Measurements from ENCODE around the gene KIFC1. TPM values are rescaled to one million over a fixed set of nuclear protein-coding genes. Genes with fewer than 3 reads are reported as not detected.

Gene KIFC1
- polyA plus RNA-seq, 3 donors from 2014 or later, result 2.2 to 3.7 TPM; not detected in 1

- peak overlapping the region in 2 of 5 donors; percentile 44 to 47 for H3K4me3 Mint-ChIP-seq
- H3K9me3 Mint-ChIP-seq, result peaks cover 0 to 2% (median 0%) of the 10 kb centered on the region in 6 donors
- peaks cover 4 to 8% (median 7%) of the 10 kb centered on the region in 3 donors for H3K27me3 Mint-ChIP-seq (ENCODE audit: low read depth in 3 of 3)
- peaks cover 0 to 9% (median 3%) of the 10 kb centered on the region in 3 donors for H3K36me3 Mint-ChIP-seq
- no peak for DNase-seq
- peak overlapping the region in 1 of 6 donors; percentile 42 for H3K27ac Mint-ChIP-seq
- H3K4me1 Mint-ChIP-seq, result peaks cover 26 to 36% of the 10 kb centered on the region in 2 donors
Measured at GRCh38 chr6:33456156-33456555, 64.5 kb downstream of the KIFC1 start.

- H3K4me3 Mint-ChIP-seq, result no peak overlapping the region
- peaks cover 0 to 9% (median 6%) of the 10 kb centered on the region in 3 donors for H3K36me3 Mint-ChIP-seq
- H3K4me1 Mint-ChIP-seq, result peaks cover 19 to 28% of the 10 kb centered on the region in 2 donors
- H3K27ac Mint-ChIP-seq, result no peak overlapping the region
- DNase-seq, result no peak
- peaks cover 4 to 10% (median 7%) of the 10 kb centered on the region in 3 donors for H3K27me3 Mint-ChIP-seq (ENCODE audit: low read depth in 3 of 3)
- peaks cover 0 to 2% (median 0%) of the 10 kb centered on the region in 6 donors for H3K9me3 Mint-ChIP-seq
Measured at GRCh38 chr6:33458676-33459075, 67.1 kb downstream of the KIFC1 start.

- peaks cover 4 to 9% (median 6%) of the 10 kb centered on the region in 3 donors for H3K27me3 Mint-ChIP-seq (ENCODE audit: low read depth in 3 of 3)
- peaks cover 15 to 22% of the 10 kb centered on the region in 2 donors for H3K4me1 Mint-ChIP-seq
- H3K27ac Mint-ChIP-seq, result no peak overlapping the region
- DNase-seq, result no peak
- H3K4me3 Mint-ChIP-seq, result no peak overlapping the region
- peaks cover 0 to 2% (median 0%) of the 10 kb centered on the region in 6 donors for H3K9me3 Mint-ChIP-seq
- H3K36me3 Mint-ChIP-seq, result peaks cover 0 to 9% (median 8%) of the 10 kb centered on the region in 3 donors
Measured at GRCh38 chr6:33459226-33459625, 67.6 kb downstream of the KIFC1 start.

Other genes with a start within 250 kb of the KIFC1 start
- gene COL11A2, start 199.4 kb upstream of the KIFC1 start, polyA plus RNA-seq, result under 1 TPM in 2 of 3 donors, not detected in 1; 0.33 to 0.67 TPM
- 10 to 100 TPM in 1 of 3 donors, 1 to 10 TPM in 2; 6.0 to 11.8 (median 6.9) TPM for gene RXRB, start 191.2 kb upstream of the KIFC1 start, polyA plus RNA-seq
- gene SLC39A7, start 191.0 kb upstream of the KIFC1 start, polyA plus RNA-seq, result 10 to 100 TPM; 27.4 to 67.5 (median 45.4) TPM
- 10 to 100 TPM; 28.8 to 47.6 (median 34.3) TPM for gene HSD17B8, start 187.2 kb upstream of the KIFC1 start, polyA plus RNA-seq
- 1 to 10 TPM; 5.5 to 9.5 (median 9.2) TPM for gene RING1, start 183.3 kb upstream of the KIFC1 start, polyA plus RNA-seq
- gene VPS52, start 119.9 kb upstream of the KIFC1 start, polyA plus RNA-seq, result 10 to 100 TPM; 11.6 to 26.8 (median 16.8) TPM
- gene RPS18, start 119.7 kb upstream of the KIFC1 start, polyA plus RNA-seq, result 1,000 to 10,000 TPM; 2,992 to 6,506 (median 3,113) TPM
- gene B3GALT4, start 114.7 kb upstream of the KIFC1 start, polyA plus RNA-seq, result 10 to 100 TPM; 38.6 to 55.0 (median 44.1) TPM
- gene WDR46, start 102.6 kb upstream of the KIFC1 start, polyA plus RNA-seq, result 10 to 100 TPM; 59.4 to 81.6 (median 74.3) TPM
- gene PFDN6, start 102.2 kb upstream of the KIFC1 start, polyA plus RNA-seq, result 10 to 100 TPM; 25.7 to 55.6 (median 49.2) TPM
- gene RGL2, start 92.9 kb upstream of the KIFC1 start, polyA plus RNA-seq, result 10 to 100 TPM in 1 of 3 donors, 1 to 10 TPM in 2; 5.9 to 14.7 (median 8.0) TPM
- 100 to 1,000 TPM; 303 to 707 (median 457) TPM for gene TAPBP, start 77.7 kb upstream of the KIFC1 start, polyA plus RNA-seq
- 10 to 100 TPM; 14.5 to 18.1 (median 14.7) TPM for gene ZBTB22, start 74.1 kb upstream of the KIFC1 start, polyA plus RNA-seq
- 100 to 1,000 TPM in 1 of 3 donors, 10 to 100 TPM in 2; 71.6 to 159 (median 75.1) TPM for gene DAXX, start 68.9 kb upstream of the KIFC1 start, polyA plus RNA-seq
- 10 to 100 TPM; 22.7 to 36.5 (median 29.8) TPM for gene PHF1, start 19.2 kb downstream of the KIFC1 start, polyA plus RNA-seq
- 100 to 1,000 TPM; 367 to 404 (median 404) TPM for gene CUTA, start 26.3 kb downstream of the KIFC1 start, polyA plus RNA-seq
- gene SYNGAP1, start 28.2 kb downstream of the KIFC1 start, polyA plus RNA-seq, result under 1 TPM; 0.02 to 0.32 (median 0.20) TPM
- 1 to 10 TPM; 1.2 to 7.0 (median 3.0) TPM for gene ZBTB9, start 62.8 kb downstream of the KIFC1 start, polyA plus RNA-seq
- gene BAK1, start 188.5 kb downstream of the KIFC1 start, polyA plus RNA-seq, result 10 to 100 TPM; 26.6 to 46.6 (median 32.4) TPM
- 1 to 10 TPM in 2 of 3 donors, under 1 TPM in 1; 0.02 to 7.2 (median 1.1) TPM for gene ITPR3, start 229.5 kb downstream of the KIFC1 start, polyA plus RNA-seq